HG03442 (cell line): ENCODE results near the gene PDCD4.

ENCODE experiments used
- ATAC-seq: cut with Tn5 transposase; IDR thresholded peaks from one replicate; pipeline ENCODE4 v1.9.1; 2021; ENCODE audit warnings: mild to moderate bottlenecking, moderate library complexity; ENCODE audit not compliant: unreplicated experiment

PDCD4 gene

GRCh38 chr10:110860576-110861241 is 11.0 kb upstream of the PDCD4 start:
- ATAC-seq: peak; percentile 56

GRCh38 chr10:110861476-110861875 is 10.3 kb upstream of the PDCD4 start:
- no peak for ATAC-seq

GRCh38 chr10:110861930-110862649 is 9.6 kb upstream of the PDCD4 start:
- no peak for ATAC-seq

GRCh38 chr10:110862961-110863360 is 8.8 kb upstream of the PDCD4 start:
- no peak for ATAC-seq

- ATAC-seq: no peak
These were observed 8.4 kb upstream of the PDCD4 start for GRCh38 chr10:110863361-110863760.

- no peak for ATAC-seq
These were observed 7.8 kb upstream of the PDCD4 start for GRCh38 chr10:110863956-110864355.

- ATAC-seq: peak; percentile 47
These were observed 7.0 kb upstream of the PDCD4 start for GRCh38 chr10:110864662-110865140.

- no peak for ATAC-seq
These were observed 6.4 kb upstream of the PDCD4 start for GRCh38 chr10:110865186-110865808.

- no peak for ATAC-seq
These were observed 5.8 kb upstream of the PDCD4 start for GRCh38 chr10:110865809-110866482.

- ATAC-seq: peak; percentile 28
These were observed 4.5 kb upstream of the PDCD4 start for GRCh38 chr10:110867011-110867806.

- ATAC-seq: no peak
These were observed 3.8 kb upstream of the PDCD4 start for GRCh38 chr10:110867807-110868465.

GRCh38 chr10:110868981-110869380 is 2.7 kb upstream of the PDCD4 start:
- ATAC-seq: no peak

GRCh38 chr10:110870823-110871297 is 868 bp upstream of the PDCD4 start:
- ATAC-seq: no peak

- ATAC-seq: peak; percentile 33
These were observed 636 bp downstream of the PDCD4 start for GRCh38 chr10:110872145-110872983.

- ATAC-seq: no peak
These were observed 1.5 kb downstream of the PDCD4 start for GRCh38 chr10:110872984-110873923.

- no peak for ATAC-seq
These were observed 2.2 kb downstream of the PDCD4 start for GRCh38 chr10:110873951-110874350.

GRCh38 chr10:110876000-110876399 is 4.3 kb downstream of the PDCD4 start:
- ATAC-seq: no peak

GRCh38 chr10:110876788-110877187 is 5.1 kb downstream of the PDCD4 start:
- no peak for ATAC-seq
